CD4-positive, alpha-beta T cell treated with Interferon alpha-2 for 1 hour (primary cell): Measurements from ENCODE around the gene CALHM1.
"Not testable (repeated sequence)": the region's sequence is repeated elsewhere in the genome, so short reads cannot be mapped to it uniquely, and the experiment has no call there.

Experiments used
- DNase-seq, 2 donors: peaks; one replicate each; pipeline ENCODE4 v3.0.0-alpha.2; 2020 to 2022

The CALHM1 gene

GRCh38 chr10:103458720-103459119 lies at the start of gene CALHM1:
CALHM1 (minus strand) TSS chr10:103458900; CDS start chr10:103458751, 149 bp downstream.
- no peak for DNase-seq

GRCh38 chr10:103507235-103508191 lies 48.8 kb upstream of the CALHM1 start:
- DNase-seq, result no peak

GRCh38 chr10:103506061-103506460 lies 47.4 kb upstream of the CALHM1 start:
- DNase-seq, result no peak

- DNase-seq, result peak; percentile 10 to 44
Measured at GRCh38 chr10:103504181-103504783, 45.6 kb upstream of the CALHM1 start.

- not testable (repeated sequence) for DNase-seq
Measured at GRCh38 chr10:103503777-103504176, 45.1 kb upstream of the CALHM1 start.

GRCh38 chr10:103502849-103503660 lies 44.4 kb upstream of the CALHM1 start:
- DNase-seq, result no peak

GRCh38 chr10:103501186-103501585 lies 42.5 kb upstream of the CALHM1 start:
- no peak for DNase-seq

- DNase-seq, result no peak
Measured at GRCh38 chr10:103500481-103500880, 41.8 kb upstream of the CALHM1 start.

- DNase-seq, result no peak
Measured at GRCh38 chr10:103499881-103500280, 41.2 kb upstream of the CALHM1 start.

GRCh38 chr10:103498936-103499638 lies 40.4 kb upstream of the CALHM1 start:
- DNase-seq, result no peak

GRCh38 chr10:103497161-103497915 lies 38.6 kb upstream of the CALHM1 start:
- DNase-seq, result no peak

- no peak for DNase-seq
Measured at GRCh38 chr10:103495321-103495720, 36.6 kb upstream of the CALHM1 start.

- peak in 1 of 2 donors; percentile 35 for DNase-seq
Measured at GRCh38 chr10:103493916-103494877, 35.5 kb upstream of the CALHM1 start.

GRCh38 chr10:103493362-103493915 lies 34.7 kb upstream of the CALHM1 start, which contains the start of gene NEURL1:
NEURL1 (plus strand) TSS chr10:103493705; CDS start chr10:103494388, 683 bp downstream.
- DNase-seq, result peak in 1 of 2 donors; percentile 30

GRCh38 chr10:103492655-103493261 lies 34.1 kb upstream of the CALHM1 start:
- no peak for DNase-seq

- no peak for DNase-seq
Measured at GRCh38 chr10:103491729-103492364, 33.1 kb upstream of the CALHM1 start.

- no peak for DNase-seq
Measured at GRCh38 chr10:103490986-103491314, 32.2 kb upstream of the CALHM1 start.

GRCh38 chr10:103487410-103487708 lies 28.7 kb upstream of the CALHM1 start:
- no peak for DNase-seq

- not testable (repeated sequence) for DNase-seq
Measured at GRCh38 chr10:103486635-103487409, 28.1 kb upstream of the CALHM1 start.
